A673 (cell line): Measurements from ENCODE around the gene ZBTB47. TPM values are rescaled to one million over a fixed set of nuclear protein-coding genes. Genes with fewer than 3 reads are reported as not detected.

ENCODE experiments used
- BruUV-seq: library from RNA; stranded (reverse); fragments of 400-500 nt; replicated peaks from 2 replicates; lab custom pipeline; 2021; lab: Mats Ljungman, UMichigan
- CTCF ChIA-PET: fragments of 300-600 bp; sonication (Branson Sonifier 250); formaldehyde crosslinking; loops from one replicate; lab custom pipeline; 2022; ENCODE audit warnings: antibody characterized with exemption; lab: Charles Lee
- POLR2A ChIA-PET: fragments of 300-600 bp; sonication (Branson Sonifier 250); formaldehyde crosslinking; loops from one replicate; lab custom pipeline; 2022; ENCODE audit warnings: antibody characterized with exemption; ENCODE audit not compliant: low non-redundant PET; lab: Charles Lee
- DNase-seq: peaks from one replicate; pipeline ENCODE4 v3.0.0-alpha.2; 2015; ENCODE audit warnings: low spot score
- H3K27ac ChIP-seq: fragments of 200-600 bp; sonication (generic); 2 replicates; pipeline ENCODE4 v1.5.1; 2016; ENCODE audit warnings: mixed run types, low read depth, mild to moderate bottlenecking, mixed read lengths, antibody characterized with exemption, low read length; ENCODE audit not compliant: poor library complexity, severe bottlenecking
- H3K27me3 ChIP-seq: fragments of 200-600 bp; sonication (generic); replicated peaks from 2 replicates; pipeline ENCODE4 v1.6.1; 2017; ENCODE audit warnings: mixed run types, low read depth, mild to moderate bottlenecking, mixed read lengths, antibody characterized with exemption, low read length; ENCODE audit not compliant: insufficient read depth, poor library complexity
- H3K36me3 ChIP-seq: fragments of 200-600 bp; sonication (generic); 2 replicates; pipeline ENCODE4 v1.6.1; 2016; ENCODE audit warnings: mixed run types, mild to moderate bottlenecking, mixed read lengths, antibody characterized with exemption, low read length; ENCODE audit not compliant: insufficient read depth, poor library complexity, severe bottlenecking
- H3K4me1 ChIP-seq: fragments of 200-600 bp; sonication (generic); 2 replicates; pipeline ENCODE4 v1.6.1; 2017; ENCODE audit warnings: mixed run types, mild to moderate bottlenecking, mixed read lengths, antibody characterized with exemption, low read length; ENCODE audit not compliant: insufficient read depth, poor library complexity, severe bottlenecking
- H3K4me3 ChIP-seq: fragments of 200-600 bp; sonication (generic); 2 replicates; pipeline ENCODE4 v1.5.1; 2016; ENCODE audit warnings: low read depth, mixed run types, mild to moderate bottlenecking, mixed read lengths, low read length; ENCODE audit not compliant: poor library complexity, severe bottlenecking
- H3K9me3 ChIP-seq: fragments of 200-600 bp; sonication (generic); 2 replicates; pipeline ENCODE4 v1.6.1; 2016; ENCODE audit warnings: mixed run types, low read depth, mild to moderate bottlenecking, mixed read lengths, antibody characterized with exemption, low read length; ENCODE audit not compliant: poor library complexity, severe bottlenecking
- CTCF ChIP-seq: fragments of 300-800, 200-600 bp; sonication (generic); conservative IDR thresholded peaks from 2 replicates; pipeline ENCODE4 v1.5.1; 2017; ENCODE audit warnings: low read depth, mild to moderate bottlenecking, antibody characterized with exemption, low read length, moderate library complexity, mixed read lengths
- EZH2 ChIP-seq: fragments of 200-600 bp; sonication (generic); IDR thresholded peaks from 2 replicates; pipeline ENCODE4 v1.6.1; 2017; ENCODE audit warnings: borderline replicate concordance, low read depth, mild to moderate bottlenecking, mixed read lengths, antibody characterized with exemption, low read length; ENCODE audit not compliant: poor library complexity, severe bottlenecking
- intact Hi-C: fragments of 100-400 bp; cut with micrococcal nuclease; formaldehyde crosslinking; loops from one replicate; pipeline ENCODE4 v1.10.0; 2022; ENCODE audit not compliant: unreplicated experiment
- total RNA-seq: library from RNA; stranded (reverse); gene quantifications from 2 replicates; pipeline ENCODE4 v1.2.3, GENCODE V29; 2021

ZBTB47 gene
- total RNA-seq, 1 experiment from 2014 or later = 4.4 TPM

- BruUV-seq = no TSS peak
- no peaks in the 10 kb centered on the region for H3K4me1 ChIP-seq
- H3K36me3 ChIP-seq = peaks cover 3% of the 10 kb centered on the region
- ChIA-PET POLR2A (no interaction called here), CTCF (no interaction called here)
- H3K9me3 ChIP-seq = no peaks in the 10 kb centered on the region
- intact Hi-C loops = no loop called here
- no peak overlapping the region for H3K4me3 ChIP-seq
- TF ChIP-seq EZH2 = no peak
- no peak for TF ChIP-seq CTCF
- H3K27ac ChIP-seq = no peak overlapping the region
- H3K27me3 ChIP-seq = no peaks in the 10 kb centered on the region
- no peak for DNase-seq
These were observed 9.5 kb downstream of the ZBTB47 start for GRCh38 chr3:42662813-42663535.

- no peak for DNase-seq
- Histone ChIP-seq H3K27ac (no peak overlapping the region), H3K27me3 (no peaks in the 10 kb centered on the region), H3K36me3 (peaks cover 3% of the 10 kb centered on the region), H3K4me1 (no peaks in the 10 kb centered on the region), H3K4me3 (no peak overlapping the region), H3K9me3 (no peaks in the 10 kb centered on the region)
- TF ChIP-seq EZH2 (no peak), CTCF (no peak)
- intact Hi-C loops = no loop called here
- POLR2A ChIA-PET = no interaction called here
- CTCF ChIA-PET = no interaction called here
- BruUV-seq = no TSS peak
These were observed 10.3 kb downstream of the ZBTB47 start for GRCh38 chr3:42663581-42664437.

- H3K27me3 ChIP-seq = no peaks in the 10 kb centered on the region
- H3K4me1 ChIP-seq = no peaks in the 10 kb centered on the region
- ChIA-PET CTCF (no interaction called here), POLR2A (no interaction called here)
- intact Hi-C loops = no loop called here
- TF ChIP-seq EZH2 (no peak), CTCF (no peak)
- H3K27ac ChIP-seq = no peak overlapping the region
- no TSS peak for BruUV-seq
- H3K4me3 ChIP-seq = no peak overlapping the region
- no peaks in the 10 kb centered on the region for H3K9me3 ChIP-seq
- H3K36me3 ChIP-seq = peaks cover 3% of the 10 kb centered on the region
- DNase-seq = no peak
These were observed 10.9 kb downstream of the ZBTB47 start for GRCh38 chr3:42664438-42664803.
